Activated CD4-positive, CD25-positive, alpha-beta regulatory T cell (primary cell): ENCODE measurements around the gene ZBTB45.
A peak's percentile ranks its signal among the peaks of the same experiment; 100 is the strongest.

ENCODE experiments used
- DNase-seq, 4 experiments: peaks; one replicate each; lab custom pipeline; 2025; lab: John Stamatoyannopoulos, UW

Gene ZBTB45

DNA sequence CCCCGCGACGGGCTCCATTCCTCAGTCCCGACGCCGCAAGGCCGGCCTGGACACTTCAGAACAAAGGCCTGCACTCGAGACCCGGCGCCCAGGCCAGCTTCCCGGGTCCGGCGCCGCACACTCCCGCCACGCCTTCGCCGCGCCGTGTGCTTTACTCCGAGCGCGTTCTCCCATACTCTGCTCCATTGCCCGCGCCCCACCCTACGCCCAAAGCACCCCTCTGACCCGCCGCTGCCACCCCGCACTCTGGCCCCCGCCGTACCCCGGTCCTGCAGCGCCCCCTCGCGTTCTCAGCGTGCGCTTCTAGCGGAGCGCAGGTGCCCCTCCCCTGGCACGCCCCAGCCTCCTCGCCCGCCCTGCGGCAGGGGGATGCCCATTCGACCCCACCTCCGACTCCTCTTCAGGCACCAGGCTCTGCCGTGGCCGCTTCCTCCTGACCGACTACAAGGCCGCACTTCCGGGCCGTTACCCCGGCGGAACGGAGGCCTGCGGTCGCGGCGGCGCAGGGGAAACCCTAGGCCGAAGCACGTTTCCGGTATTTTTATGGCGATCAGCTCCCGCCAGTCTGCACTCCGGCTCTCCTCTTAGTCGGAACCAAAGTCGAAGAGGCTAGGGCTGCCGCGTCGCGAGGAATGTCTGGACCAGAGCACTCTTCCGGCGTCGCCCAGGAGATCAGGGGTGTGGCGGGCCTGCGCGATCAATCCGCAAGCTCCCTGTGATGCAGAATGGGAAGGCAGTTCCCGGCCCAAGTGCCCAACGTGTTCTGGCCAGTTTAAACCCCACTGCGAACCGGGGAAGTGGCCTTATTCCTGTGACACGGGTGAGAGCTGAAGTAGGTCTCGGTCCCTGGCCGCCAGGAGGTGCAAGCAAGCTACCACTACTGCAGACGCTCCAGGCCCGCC lies at the start of gene ZBTB45:
ZBTB45 (minus strand) TSS at position 456 of the 902 bp plus-strand sequence. CDS start 2,137 bp downstream, outside the sequence.
- DNase-seq, result peak; percentile 72 to 95 (median 86)

DNA sequence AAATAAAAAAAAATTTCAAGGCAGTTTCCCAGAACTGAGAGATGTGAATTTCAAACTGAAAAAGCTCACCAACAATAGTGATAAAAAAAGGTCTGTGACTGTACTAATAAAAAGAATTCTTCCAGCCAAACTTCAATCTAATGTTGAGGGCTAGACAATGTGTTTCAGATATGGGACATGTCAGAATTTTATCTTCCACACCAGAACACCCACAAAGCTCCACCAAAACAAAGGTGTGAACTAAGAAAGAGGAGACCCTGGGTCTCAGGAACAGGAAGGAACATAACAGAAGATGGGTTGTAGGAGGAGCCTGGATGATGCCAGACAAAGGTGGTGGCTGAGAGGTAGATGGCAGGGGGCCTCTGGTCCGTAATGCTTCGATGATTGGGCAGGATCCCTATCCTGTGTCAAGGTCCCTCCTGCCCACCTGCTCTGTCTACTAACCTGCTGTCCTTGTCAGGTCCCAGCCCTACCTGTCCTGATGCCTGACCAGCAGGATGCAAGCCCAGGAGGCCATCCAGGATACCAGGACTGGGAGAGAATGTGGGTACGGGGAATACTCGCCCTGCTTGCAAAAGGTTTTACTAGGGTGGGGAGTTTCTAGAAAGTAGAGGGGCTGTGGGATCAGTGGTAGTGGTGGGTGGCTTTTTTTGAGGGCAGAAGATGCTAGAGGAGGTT lies 49.0 kb upstream of the ZBTB45 start:
- DNase-seq, result no peak

DNA sequence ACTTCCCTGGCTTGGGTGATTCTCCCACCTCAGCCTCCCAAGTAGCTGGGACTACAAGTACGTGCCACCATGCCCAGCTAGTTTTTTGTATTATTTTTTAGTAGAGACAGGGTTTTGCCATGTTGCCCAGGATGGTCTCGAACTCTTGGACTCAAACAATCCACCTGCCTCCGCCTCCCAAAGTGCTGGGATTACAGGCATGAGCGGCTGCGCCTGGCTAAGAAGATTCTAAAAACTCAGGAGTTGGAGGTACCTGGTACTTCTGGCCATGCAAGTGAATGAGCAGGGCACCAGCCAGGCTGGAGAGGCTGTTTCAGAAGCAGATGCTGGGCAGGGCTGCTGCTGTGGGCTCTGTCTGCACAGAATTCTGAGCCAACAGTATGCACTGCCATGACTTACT lies 47.4 kb upstream of the ZBTB45 start:
- DNase-seq, result no peak

DNA sequence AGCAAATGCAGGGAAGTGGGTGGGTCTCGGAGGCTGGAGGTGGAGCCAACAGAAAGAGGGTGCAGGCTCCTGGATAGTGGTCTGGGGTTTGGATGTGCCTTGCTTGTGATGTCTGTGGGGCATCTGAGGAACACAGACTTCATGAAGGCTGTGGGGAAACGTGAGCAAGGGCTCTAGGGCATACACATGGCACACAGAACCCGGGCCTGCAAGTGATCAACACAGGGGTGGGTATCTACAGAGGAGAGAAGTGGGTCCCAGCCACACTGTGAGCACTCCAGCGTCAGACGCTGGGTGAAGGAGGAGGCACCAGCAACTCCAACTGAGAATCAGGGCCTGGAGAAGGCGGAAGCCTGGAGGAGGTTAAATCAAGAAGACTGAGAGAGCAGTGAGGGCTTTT lies 44.2 kb upstream of the ZBTB45 start:
- no peak for DNase-seq

DNA sequence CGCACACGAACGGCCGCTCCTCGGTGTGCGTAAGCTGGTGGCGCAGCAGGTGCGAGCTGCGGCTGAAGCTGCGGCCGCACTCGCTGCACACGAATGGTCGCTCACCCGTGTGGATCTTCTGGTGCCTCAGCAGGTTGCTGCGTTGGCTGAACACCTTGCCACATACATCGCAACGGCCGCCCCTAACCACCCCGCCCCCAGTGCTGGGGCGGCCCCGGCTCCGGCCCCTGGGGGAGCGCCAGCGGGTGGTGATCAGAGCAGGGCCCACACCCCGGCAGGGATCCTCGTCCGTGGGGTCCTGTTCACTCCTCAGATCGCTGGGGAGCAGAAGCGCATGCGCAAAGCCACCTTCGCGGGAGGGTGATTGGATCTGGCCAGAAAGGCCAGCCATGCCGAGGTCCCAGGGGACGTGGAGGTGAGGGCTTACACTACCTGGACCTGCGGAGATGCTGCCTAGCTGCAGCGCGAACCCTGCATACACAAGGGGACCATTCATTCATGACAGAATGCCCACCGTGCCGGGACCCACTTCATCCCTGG lies 43.5 kb upstream of the ZBTB45 start:
- DNase-seq, result no peak

DNA sequence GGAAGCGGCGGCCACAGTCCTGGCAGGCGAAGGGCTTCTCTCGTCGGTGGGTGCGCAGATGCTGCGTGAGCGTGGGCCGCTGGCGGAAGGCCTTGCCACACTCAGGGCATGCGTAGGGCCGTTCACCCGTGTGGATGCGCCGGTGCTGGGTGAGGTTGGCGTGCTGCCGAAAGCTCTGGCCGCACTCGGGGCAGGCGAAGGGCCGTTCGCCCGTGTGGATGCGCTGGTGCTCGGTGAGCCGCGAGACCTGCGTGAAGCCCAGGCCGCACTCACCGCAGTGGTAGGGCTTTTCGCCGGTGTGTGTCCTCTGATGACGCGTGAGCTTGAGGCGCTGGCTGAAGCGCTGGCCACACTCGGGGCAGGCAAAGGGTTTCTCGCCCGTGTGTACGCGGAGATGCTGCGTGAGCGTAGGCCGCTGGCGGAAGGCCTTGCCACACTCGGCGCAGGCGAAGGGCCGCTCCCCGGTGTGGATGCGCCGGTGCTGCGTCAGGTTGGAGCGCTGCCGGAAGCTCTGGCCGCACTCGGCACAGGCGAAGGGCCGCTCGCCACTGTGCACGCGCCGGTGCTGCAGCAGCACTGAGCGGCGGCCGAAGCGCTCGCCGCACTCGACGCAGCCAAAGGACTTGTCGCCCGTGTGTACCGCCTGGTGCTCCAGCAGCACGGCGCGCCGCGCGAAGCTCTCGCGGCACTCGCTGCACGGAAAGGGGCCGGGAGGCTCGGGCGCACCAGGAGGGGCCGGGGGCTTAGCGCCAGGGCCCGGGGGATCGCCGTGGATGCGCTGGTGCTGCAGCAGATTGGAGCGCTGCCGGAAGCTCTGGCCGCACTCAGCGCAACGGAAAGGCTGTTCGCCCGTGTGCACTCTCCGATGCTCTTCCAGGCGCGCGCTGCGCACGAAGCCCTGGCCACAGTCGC lies 42.8 kb upstream of the ZBTB45 start:
- DNase-seq, result no peak

DNA sequence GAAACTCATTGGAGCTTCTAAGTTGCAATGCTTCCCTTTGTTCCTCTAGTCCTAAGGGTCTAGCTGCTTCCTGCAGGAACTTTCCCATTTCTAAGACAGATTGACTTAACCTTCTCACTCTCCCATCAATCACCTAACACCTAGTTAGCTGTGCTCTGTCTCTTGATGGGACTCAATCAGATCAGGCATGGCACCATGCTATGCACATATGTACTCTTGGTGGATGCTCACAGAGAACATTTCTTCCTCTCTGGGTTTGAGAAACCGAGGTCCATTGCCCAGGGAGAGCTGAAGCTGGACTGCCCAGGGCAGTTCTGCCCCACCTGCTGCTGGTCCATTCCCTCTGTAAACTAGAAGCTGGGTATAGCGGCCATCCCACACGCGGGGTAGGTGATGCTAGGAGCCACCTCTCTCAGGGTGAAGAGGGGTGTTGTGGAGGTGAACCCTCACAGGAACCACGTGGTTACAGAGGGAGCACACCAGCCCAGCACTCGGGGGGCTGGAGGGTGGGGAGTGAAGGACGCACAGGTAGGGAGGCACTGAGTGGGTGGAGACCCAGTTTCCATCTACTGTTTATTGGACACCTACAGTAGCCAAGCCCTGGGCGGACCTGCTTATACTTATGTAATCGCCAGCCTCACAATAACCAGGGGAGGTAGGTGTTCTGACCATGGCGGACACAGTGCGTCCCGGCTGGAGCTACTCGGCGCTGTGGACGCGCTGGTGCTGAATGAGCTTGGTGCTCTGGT lies 41.9 kb upstream of the ZBTB45 start:
- DNase-seq, result no peak

DNA sequence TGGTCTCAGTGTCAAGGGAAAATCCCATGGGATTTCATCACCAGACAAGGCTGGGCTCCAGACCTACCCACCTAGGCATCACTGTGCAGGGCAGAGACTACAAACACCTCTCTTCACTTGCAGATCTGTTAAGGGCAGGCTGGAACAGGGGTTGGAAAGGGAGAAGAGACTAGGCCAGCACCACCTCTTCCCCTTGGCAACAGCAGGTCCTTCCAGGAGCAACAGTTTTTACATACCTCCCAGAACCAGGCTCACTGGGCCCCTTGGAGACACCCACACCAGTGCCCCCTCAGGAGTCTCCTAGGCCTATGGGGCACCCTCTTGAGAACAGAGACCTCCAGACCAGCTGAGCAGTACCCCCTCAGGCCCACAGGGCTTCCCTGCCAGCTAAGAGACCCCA lies 41.3 kb upstream of the ZBTB45 start:
- no peak for DNase-seq

DNA sequence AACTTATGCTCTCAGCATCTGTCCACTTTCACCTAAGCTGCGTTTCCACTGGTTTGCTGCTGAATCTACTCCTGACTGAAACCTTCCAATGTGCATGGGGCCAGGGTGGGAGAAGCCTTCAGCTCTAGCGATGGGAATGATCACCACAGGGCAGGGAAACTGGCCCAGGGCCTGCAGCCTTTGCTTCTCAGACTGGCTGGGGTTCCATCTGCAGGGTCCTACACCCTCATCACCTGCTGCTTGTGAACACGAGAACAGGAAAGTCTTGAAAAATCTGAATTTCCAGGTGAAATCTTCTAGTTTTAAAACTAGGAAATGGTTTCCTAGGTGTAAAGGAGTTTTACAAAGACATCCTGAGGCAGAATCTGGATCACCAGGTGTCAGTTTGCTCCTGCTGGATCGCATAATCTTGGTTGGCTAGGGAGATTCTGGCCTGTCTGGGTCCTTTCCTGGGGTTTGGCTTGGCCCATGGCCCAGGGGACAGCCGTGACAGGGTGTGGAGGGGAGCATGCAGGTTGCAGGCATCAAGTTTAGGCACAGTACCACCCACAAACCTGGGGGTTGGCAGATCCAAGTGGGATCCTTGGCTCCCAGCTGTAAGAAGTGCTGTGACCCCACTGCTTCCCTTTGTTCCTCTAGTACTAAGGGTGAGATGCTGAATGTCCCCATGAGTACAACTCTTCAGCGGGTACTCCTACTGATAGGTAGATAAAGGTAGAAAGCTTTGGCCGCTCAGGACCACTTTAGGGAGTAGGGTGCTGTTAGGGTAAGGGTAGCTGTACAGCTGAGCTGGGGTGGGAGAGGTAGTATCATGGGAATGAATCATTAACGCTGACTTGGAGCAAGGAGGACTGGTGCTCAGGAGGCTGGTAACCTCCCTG lies 40.6 kb upstream of the ZBTB45 start:
- no peak for DNase-seq

DNA sequence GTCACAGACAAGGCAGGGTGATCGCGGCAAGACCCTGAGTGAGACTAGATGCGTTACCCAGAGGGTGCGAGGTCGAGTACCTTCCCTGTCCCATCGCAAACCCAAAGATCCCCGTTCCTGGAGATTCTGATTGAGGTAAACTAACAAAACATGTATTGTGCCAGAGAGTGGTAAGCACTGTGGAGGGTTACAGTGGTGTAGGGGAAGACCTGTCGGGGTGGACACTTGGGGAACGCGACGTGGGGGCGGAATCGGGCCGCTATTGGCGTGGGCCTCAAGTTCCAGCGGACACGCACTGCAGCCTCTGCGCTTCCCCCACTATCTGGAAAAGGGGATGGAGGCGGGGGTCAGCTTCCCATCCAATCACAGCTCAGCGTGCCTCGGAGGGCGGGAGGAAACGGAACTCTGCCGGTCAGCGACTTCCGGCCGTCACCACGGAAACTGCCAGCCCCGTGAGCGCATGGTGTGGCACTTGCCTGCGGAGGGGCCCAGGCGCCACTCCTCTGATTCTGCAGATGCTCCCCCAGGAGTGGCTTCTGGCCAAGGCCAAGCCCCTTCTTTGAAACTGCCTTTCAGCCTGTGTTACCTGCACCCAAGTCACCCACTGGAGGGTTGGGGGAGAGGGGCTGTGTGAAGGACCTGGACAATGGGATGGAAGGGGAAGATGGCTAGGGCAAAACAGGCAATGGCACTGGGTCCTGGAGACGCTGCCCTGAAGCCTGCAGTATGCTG lies 39.8 kb upstream of the ZBTB45 start:
- no peak for DNase-seq

DNA sequence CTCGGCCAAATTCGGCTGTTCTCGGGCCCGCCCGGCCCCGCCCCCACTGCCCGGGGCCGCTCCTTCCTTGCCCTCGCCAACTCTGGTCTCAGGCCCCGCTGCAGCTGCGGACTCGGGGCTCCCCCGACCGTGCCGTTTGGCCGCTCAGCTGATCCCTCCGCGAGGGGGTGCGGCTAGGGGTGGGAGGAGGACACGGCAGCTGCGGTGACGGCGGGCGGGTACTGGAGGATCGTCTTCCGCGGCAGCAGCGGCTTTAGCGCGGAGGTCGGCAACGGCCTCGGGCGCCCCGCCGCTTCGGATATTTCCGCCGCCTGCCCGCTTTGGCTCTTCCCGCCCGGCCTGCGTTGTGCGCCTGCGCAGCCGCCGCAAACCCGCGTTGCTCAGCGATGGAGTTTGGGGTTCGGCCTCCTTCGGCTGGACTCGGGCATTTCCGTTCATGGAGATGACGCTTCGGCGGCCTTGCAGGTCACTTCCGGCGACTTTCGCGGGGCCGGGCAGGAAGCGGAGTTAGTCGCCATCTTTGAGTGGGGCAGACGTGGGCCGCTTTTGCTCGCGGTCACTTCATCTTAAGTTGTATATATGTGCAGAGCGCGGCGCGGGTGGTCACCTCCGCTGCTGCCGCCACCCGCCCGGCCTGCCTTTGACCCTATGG lies 39.1 kb upstream of the ZBTB45 start:
- DNase-seq, result no peak

DNA sequence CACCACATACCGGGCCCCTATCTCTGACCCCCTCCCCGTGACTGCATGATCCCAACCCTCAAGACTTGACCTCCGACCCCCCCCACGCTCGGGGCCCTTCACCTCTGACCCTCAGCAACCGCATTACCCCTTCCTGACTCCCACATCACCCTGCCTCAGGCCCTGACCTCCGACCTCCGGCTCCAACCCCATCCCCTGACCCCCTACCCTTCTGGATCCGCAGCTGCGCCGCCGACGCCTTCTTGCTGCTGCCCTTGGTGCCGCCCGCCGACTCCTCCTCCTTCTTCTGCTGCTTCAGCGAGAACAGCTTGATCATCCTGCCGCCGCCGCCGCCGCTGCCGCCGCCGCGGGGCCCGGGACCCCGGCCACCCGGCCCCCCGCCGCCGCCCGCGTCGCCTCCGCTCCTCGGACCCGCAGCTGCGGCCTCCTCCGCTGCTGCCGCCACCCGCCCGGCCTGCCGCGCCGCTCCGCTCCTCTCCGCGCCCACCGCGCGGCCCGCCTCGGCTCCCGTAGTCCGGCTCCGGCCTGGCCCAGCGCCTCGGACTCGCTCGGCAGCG lies 38.5 kb upstream of the ZBTB45 start, which contains the start of gene UBE2M:
UBE2M (minus strand) TSS at position 546 of the 557 bp plus-strand sequence; CDS start at position 316, 230 bp downstream.
- no peak for DNase-seq

DNA sequence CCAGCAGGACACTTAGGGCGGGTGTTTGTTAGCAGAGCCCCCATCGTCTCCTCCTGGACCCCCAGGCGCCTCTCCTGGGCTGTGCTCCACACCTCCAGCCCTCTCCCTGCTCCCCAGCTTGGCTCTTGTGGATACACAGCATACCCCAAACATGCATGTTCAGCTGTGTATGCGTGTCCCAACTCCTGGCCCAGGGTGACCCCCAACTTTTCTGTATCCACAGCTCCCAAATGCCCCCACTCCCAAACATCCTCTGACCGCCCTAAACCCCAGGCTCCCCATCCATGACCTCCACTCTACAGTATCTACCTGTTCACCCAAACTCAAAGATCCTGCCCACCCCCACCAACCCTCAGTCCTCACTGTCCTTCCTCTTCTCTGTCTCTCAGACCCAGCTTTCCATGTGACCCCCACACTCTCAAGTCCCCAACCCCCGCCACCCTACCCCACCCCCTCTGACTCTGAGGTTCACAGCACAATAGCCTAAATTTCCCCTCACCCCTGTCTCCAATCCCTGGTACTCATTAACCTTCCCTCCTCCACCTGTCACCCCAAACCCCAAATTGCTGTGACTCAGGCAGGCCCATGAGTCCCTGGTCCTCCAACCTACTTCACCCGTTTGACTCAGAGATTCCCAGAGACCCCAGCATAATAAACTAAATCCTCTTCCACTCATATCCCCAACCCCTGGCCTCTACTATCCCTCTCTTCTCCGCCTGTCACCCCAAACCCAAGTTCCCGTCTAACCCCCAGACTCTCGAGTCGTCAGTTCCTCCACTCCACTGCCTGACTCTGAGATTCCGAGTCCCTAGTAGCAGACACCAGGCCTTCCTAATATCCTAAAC lies 37.8 kb upstream of the ZBTB45 start:
- DNase-seq, result no peak

DNA sequence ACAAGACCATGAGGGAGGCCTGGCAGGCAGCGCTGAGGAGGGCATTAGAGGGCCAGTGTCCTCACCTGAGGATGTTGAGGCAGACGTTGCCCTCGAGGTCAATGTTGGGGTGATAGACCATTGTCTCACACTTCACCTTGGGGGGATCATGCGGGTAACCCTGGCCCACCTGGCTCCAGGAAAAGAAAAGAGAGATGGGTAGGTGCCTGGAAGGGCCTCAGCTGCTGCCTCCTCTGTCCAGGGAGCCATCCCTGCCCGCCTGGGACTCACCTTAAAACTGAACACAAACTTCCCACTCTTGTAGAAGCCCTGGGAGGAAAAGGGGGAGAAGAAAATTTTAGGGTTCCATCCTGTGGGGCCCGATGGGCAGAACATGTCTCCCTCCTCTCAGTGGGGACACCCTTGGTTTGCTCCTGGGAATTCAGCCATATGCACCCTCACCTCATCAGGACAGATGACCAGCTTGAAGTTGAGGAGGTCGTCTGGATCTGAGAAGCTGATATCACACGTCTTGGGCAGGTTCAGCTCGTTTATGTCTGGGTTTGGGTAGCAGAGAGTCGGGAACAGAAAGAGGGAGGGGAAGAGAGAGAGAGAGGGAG lies 37.1 kb upstream of the ZBTB45 start:
- DNase-seq, result no peak

DNA sequence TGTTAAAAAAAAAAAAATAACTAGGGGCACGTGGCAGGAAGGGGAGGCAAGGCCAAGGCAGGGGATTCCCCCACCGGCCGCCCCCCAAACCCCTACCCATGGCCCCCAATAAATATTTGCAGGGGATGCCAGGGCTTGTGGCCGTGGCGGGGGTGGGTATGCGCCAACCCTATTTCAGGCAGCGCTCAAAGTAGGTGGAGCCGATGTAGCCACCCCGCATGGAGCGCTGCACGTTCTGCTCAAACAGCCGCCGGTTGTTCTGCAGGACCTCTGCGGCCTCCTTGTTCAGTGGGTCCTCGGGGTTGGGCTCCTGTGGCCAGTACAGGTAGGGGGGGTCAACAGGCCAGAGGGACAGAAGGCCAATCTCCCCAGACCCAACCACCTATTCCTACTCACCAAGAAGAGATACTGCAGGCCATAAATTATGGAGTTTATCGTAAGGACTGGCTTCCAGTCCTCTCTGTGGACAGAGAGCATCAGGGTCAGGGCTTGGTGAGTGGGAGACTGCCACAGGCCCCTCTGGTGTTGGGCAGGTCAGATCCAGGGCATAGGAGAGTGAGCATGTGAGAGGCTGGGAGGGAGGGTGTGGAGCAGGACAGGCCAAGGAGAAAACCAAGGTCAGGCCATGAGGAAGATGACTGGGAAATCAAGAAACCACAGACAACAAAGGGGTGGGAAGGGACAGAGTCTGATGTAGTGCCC lies 36.5 kb upstream of the ZBTB45 start:
- DNase-seq, result no peak

DNA sequence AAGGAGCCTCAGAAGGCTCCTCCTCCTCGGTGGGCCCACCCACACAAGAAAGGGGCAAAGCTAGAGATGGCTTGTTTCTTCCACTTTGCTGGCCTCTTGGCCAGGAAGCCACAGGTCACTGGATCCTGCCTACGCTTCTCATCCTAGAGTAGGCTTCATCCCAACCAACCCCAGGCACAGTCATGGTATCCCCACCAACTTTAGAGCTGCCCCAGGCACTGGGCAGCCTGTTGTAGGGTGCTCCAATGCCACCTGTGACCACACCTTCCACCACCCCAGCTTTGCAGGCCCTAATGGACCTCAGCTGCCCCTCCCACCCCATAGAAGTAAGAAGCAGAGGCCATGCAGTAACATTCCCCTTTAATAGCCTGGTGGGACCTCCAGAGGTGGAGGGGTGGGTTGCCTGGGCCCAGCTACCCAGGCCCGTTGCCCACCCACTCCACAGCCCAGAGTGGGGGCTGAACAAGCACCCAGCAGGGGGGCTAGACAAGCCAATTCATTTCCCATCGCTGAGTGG lies 35.8 kb upstream of the ZBTB45 start:
- no peak for DNase-seq
